Measurements from ENCODE around the gene LRMDA. TPM values are rescaled to one million over a fixed set of nuclear protein-coding genes. Genes with fewer than 3 reads are reported as not detected.

Gene LRMDA
- total and polyA plus RNA-seq, 2 of the 8 experiments (the other 6 are each of a cell fraction or from before 2014, with no cell fraction given), result 0.86 to 2.8 TPM

DNA sequence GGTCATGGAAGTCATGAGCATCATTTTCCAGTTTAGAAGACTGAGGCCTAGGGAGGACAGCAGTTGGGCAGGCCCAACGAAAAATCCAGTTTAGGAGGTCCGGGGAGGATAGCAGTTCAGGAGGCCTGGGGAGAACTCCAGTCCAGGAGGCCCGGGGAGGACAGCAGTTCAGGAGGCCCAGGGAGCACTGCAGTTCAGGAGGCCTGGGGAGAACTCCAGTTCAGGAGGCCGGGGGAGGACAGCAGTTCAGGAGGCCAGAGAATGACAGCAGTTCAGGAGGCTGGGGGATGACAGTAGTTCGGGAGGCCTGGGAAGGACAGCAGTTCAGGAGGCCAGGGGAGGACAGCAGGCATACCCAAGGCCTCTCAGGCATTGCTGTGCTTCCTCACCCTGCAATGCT, 453.4 kb downstream of the LRMDA start (continued):
- TF ChIP-seq, protein P1, sequence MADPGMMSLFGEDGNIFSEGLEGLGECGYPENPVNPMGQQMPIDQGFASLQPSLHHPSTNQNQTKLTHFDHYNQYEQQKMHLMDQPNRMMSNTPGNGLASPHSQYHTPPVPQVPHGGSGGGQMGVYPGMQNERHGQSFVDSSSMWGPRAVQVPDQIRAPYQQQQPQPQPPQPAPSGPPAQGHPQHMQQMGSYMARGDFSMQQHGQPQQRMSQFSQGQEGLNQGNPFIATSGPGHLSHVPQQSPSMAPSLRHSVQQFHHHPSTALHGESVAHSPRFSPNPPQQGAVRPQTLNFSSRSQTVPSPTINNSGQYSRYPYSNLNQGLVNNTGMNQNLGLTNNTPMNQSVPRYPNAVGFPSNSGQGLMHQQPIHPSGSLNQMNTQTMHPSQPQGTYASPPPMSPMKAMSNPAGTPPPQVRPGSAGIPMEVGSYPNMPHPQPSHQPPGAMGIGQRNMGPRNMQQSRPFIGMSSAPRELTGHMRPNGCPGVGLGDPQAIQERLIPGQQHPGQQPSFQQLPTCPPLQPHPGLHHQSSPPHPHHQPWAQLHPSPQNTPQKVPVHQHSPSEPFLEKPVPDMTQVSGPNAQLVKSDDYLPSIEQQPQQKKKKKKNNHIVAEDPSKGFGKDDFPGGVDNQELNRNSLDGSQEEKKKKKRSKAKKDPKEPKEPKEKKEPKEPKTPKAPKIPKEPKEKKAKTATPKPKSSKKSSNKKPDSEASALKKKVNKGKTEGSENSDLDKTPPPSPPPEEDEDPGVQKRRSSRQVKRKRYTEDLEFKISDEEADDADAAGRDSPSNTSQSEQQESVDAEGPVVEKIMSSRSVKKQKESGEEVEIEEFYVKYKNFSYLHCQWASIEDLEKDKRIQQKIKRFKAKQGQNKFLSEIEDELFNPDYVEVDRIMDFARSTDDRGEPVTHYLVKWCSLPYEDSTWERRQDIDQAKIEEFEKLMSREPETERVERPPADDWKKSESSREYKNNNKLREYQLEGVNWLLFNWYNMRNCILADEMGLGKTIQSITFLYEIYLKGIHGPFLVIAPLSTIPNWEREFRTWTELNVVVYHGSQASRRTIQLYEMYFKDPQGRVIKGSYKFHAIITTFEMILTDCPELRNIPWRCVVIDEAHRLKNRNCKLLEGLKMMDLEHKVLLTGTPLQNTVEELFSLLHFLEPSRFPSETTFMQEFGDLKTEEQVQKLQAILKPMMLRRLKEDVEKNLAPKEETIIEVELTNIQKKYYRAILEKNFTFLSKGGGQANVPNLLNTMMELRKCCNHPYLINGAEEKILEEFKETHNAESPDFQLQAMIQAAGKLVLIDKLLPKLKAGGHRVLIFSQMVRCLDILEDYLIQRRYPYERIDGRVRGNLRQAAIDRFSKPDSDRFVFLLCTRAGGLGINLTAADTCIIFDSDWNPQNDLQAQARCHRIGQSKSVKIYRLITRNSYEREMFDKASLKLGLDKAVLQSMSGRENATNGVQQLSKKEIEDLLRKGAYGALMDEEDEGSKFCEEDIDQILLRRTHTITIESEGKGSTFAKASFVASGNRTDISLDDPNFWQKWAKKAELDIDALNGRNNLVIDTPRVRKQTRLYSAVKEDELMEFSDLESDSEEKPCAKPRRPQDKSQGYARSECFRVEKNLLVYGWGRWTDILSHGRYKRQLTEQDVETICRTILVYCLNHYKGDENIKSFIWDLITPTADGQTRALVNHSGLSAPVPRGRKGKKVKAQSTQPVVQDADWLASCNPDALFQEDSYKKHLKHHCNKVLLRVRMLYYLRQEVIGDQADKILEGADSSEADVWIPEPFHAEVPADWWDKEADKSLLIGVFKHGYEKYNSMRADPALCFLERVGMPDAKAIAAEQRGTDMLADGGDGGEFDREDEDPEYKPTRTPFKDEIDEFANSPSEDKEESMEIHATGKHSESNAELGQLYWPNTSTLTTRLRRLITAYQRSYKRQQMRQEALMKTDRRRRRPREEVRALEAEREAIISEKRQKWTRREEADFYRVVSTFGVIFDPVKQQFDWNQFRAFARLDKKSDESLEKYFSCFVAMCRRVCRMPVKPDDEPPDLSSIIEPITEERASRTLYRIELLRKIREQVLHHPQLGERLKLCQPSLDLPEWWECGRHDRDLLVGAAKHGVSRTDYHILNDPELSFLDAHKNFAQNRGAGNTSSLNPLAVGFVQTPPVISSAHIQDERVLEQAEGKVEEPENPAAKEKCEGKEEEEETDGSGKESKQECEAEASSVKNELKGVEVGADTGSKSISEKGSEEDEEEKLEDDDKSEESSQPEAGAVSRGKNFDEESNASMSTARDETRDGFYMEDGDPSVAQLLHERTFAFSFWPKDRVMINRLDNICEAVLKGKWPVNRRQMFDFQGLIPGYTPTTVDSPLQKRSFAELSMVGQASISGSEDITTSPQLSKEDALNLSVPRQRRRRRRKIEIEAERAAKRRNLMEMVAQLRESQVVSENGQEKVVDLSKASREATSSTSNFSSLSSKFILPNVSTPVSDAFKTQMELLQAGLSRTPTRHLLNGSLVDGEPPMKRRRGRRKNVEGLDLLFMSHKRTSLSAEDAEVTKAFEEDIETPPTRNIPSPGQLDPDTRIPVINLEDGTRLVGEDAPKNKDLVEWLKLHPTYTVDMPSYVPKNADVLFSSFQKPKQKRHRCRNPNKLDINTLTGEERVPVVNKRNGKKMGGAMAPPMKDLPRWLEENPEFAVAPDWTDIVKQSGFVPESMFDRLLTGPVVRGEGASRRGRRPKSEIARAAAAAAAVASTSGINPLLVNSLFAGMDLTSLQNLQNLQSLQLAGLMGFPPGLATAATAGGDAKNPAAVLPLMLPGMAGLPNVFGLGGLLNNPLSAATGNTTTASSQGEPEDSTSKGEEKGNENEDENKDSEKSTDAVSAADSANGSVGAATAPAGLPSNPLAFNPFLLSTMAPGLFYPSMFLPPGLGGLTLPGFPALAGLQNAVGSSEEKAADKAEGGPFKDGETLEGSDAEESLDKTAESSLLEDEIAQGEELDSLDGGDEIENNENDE (IDR thresholded peaks at IDR 0.05; ENCODE audit: insufficient replicate concordance, low read length), result no peak
- TF ChIP-seq POU5F1 (IDR thresholded peaks at IDR 0.05; ENCODE audit: low read depth, low read length), result no peak
- TF ChIP-seq, protein P2, sequence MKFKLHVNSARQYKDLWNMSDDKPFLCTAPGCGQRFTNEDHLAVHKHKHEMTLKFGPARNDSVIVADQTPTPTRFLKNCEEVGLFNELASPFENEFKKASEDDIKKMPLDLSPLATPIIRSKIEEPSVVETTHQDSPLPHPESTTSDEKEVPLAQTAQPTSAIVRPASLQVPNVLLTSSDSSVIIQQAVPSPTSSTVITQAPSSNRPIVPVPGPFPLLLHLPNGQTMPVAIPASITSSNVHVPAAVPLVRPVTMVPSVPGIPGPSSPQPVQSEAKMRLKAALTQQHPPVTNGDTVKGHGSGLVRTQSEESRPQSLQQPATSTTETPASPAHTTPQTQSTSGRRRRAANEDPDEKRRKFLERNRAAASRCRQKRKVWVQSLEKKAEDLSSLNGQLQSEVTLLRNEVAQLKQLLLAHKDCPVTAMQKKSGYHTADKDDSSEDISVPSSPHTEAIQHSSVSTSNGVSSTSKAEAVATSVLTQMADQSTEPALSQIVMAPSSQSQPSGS (IDR thresholded peaks at IDR 0.05; ENCODE audit: low read length), result no peak
- TF ChIP-seq JUND (IDR thresholded peaks at IDR 0.05; ENCODE audit: low read length), result no peak
- TF ChIP-seq EZH2 (IDR thresholded peaks at IDR 0.05; ENCODE audit: low read depth, low read length, severe bottlenecking), result no peak
- no peak for TF ChIP-seq YY1 (IDR thresholded peaks at IDR 0.05; ENCODE audit: low read depth, low read length)
- TF ChIP-seq RAD21 (IDR thresholded peaks at IDR 0.05 in 1 of 2, conservative IDR thresholded peaks at IDR 0.05 in 1 of 2; ENCODE audit: low read depth in 2 of 2, low read length in 2 of 2), result no peak
